SK-N-MC (cell line): ENCODE data around the gene H3-3A.
"Not testable (repeated sequence)": the region's sequence is repeated elsewhere in the genome, so short reads cannot be mapped to it uniquely, and the experiment has no call there.

Experiments used
- DNase-seq: peaks from one replicate; pipeline ENCODE4 v3.0.0-alpha.2; 2011; ENCODE audit warnings: low read depth, low spot score
- H3K27ac ChIP-seq: fragments of 200-600 bp; sonication (generic); 2 replicates; pipeline ENCODE4 v1.5.1; 2016; ENCODE audit warnings: mixed run types
- H3K36me3 ChIP-seq: fragments of 200-600 bp; sonication (generic); 2 replicates; pipeline ENCODE4 v1.6.1; 2017; ENCODE audit warnings: antibody characterized with exemption, low read length, mixed read lengths; ENCODE audit not compliant: insufficient read depth
- H3K4me3 ChIP-seq: fragments of 200-600 bp; sonication (generic); 2 replicates; pipeline ENCODE4 v1.5.1; 2016
- H3K9ac ChIP-seq: fragments of 200-600 bp; sonication (generic); 2 replicates; pipeline ENCODE4 v1.8.0; 2017; ENCODE audit warnings: mixed run types, mixed read lengths; ENCODE audit not compliant: insufficient read length
- H3K9me3 ChIP-seq: fragments of 200-600 bp; sonication (generic); 2 replicates; pipeline ENCODE4 v1.6.1; 2017; ENCODE audit warnings: low read depth, mild to moderate bottlenecking, antibody characterized with exemption, low read length, moderate library complexity, mixed read lengths
- EZH2 ChIP-seq: fragments of 200-600 bp; sonication (generic); IDR thresholded peaks from one replicate; pipeline ENCODE4 v1.6.1; 2017; ENCODE audit warnings: antibody characterized with exemption
- FOXP2 ChIP-seq: optimal IDR thresholded peaks from 2 replicates; pipeline ENCODE3; 2011; ENCODE audit warnings: mild to moderate bottlenecking, moderate library complexity; ENCODE audit not compliant: insufficient read depth; ENCODE audit errors: extremely low read length, control extremely low read depth
- POLR2AphosphoS5 ChIP-seq: IDR thresholded peaks from 2 replicates; pipeline ENCODE4 v1.6.1; 2012; ENCODE audit warnings: mild to moderate bottlenecking, low read depth, low read length, borderline replicate concordance

The H3-3A gene

GRCh38 chr1:226085675-226086285 is 23.3 kb downstream of the H3-3A start:
- Histone ChIP-seq H3K27ac (no peak overlapping the region), H3K36me3 (no peaks in the 10 kb centered on the region), H3K9me3 (no peaks in the 10 kb centered on the region), H3K9ac (no peak overlapping the region), H3K4me3 (no peak overlapping the region)
- DNase-seq = no peak
- TF ChIP-seq EZH2 = no peak
- no peak for TF ChIP-seq FOXP2
- TF ChIP-seq POLR2AphosphoS5 = no peak

GRCh38 chr1:226086776-226087175 is 24.3 kb downstream of the H3-3A start:
- no peak for TF ChIP-seq EZH2
- TF ChIP-seq FOXP2 = no peak
- no peak for TF ChIP-seq POLR2AphosphoS5
- no peaks in the 10 kb centered on the region for H3K36me3 ChIP-seq
- H3K4me3 ChIP-seq = no peak overlapping the region
- DNase-seq = no peak
- no peak overlapping the region for H3K27ac ChIP-seq
- no peak overlapping the region for H3K9ac ChIP-seq
- H3K9me3 ChIP-seq = no peaks in the 10 kb centered on the region

GRCh38 chr1:226091461-226091860 is 28.9 kb downstream of the H3-3A start:
- no peak for DNase-seq
- Histone ChIP-seq H3K9ac (no peak overlapping the region), H3K9me3 (no peaks in the 10 kb centered on the region), H3K27ac (no peak overlapping the region), H3K4me3 (no peak overlapping the region), H3K36me3 (no peaks in the 10 kb centered on the region)
- TF ChIP-seq POLR2AphosphoS5 (no peak), FOXP2 (no peak), EZH2 (no peak)

- H3K27ac ChIP-seq, H3K36me3 ChIP-seq, H3K9ac ChIP-seq, H3K9me3 ChIP-seq, DNase-seq, H3K4me3 ChIP-seq: not testable (repeated sequence)
Measured at GRCh38 chr1:226092048-226092820, 29.7 kb downstream of the H3-3A start.

GRCh38 chr1:226092965-226093364 is 30.4 kb downstream of the H3-3A start:
- DNase-seq = no peak
- H3K9me3 ChIP-seq = no peaks in the 10 kb centered on the region
- no peak overlapping the region for H3K4me3 ChIP-seq
- TF ChIP-seq POLR2AphosphoS5 (no peak), EZH2 (no peak), FOXP2 (no peak)
- H3K9ac ChIP-seq = no peak overlapping the region
- H3K27ac ChIP-seq = no peak overlapping the region
- H3K36me3 ChIP-seq = no peaks in the 10 kb centered on the region

- Histone ChIP-seq H3K9me3 (no peaks in the 10 kb centered on the region), H3K27ac (no peak overlapping the region), H3K9ac (no peak overlapping the region), H3K4me3 (no peak overlapping the region), H3K36me3 (no peaks in the 10 kb centered on the region)
- DNase-seq = no peak
- no peak for TF ChIP-seq FOXP2
- no peak for TF ChIP-seq POLR2AphosphoS5
- no peak for TF ChIP-seq EZH2
Measured at GRCh38 chr1:226093621-226094020, 31.1 kb downstream of the H3-3A start.

GRCh38 chr1:226094451-226094850 is 31.9 kb downstream of the H3-3A start:
- no peaks in the 10 kb centered on the region for H3K9me3 ChIP-seq

GRCh38 chr1:226095286-226095685 is 32.8 kb downstream of the H3-3A start:
- no peaks in the 10 kb centered on the region for H3K36me3 ChIP-seq
- no peak overlapping the region for H3K27ac ChIP-seq
- no peak overlapping the region for H3K9ac ChIP-seq
- H3K9me3 ChIP-seq = no peaks in the 10 kb centered on the region
- H3K4me3 ChIP-seq = no peak overlapping the region
- no peak for DNase-seq
- TF ChIP-seq POLR2AphosphoS5 (no peak), FOXP2 (no peak), EZH2 (no peak)

More at GRCh38 chr1:226094451-226094850, 31.9 kb downstream of the H3-3A start:
- TF ChIP-seq FOXP2 (no peak), POLR2AphosphoS5 (no peak), EZH2 (no peak)
- Histone ChIP-seq H3K27ac (no peak overlapping the region), H3K9ac (no peak overlapping the region), H3K36me3 (no peaks in the 10 kb centered on the region), H3K4me3 (no peak overlapping the region)
- DNase-seq = no peak
